Measurements from ENCODE around the gene NTRK2. TPM values are rescaled to one million over a fixed set of nuclear protein-coding genes. Genes with fewer than 3 reads are reported as not detected.

Gene NTRK2
- polyA plus RNA-seq, 1 donor (not counting 4 experiments of a cell fraction or from before 2014, with no cell fraction given), result 0.08 TPM

- H3K36me3 ChIP-seq (ENCODE audit: control insufficient read depth in 2 of 2, extremely low read depth in 1 of 2, insufficient read depth in 2 of 2, low read length in 2 of 2), result no peaks in the 10 kb centered on the region
- TF ChIP-seq EZH2 (IDR thresholded peaks at IDR 0.05; ENCODE audit: low read length) (no peak), CTCF (optimal IDR thresholded peaks at IDR 0.05 in 1 of 3, IDR thresholded peaks at IDR 0.05 in 1 of 3, conservative IDR thresholded peaks at IDR 0.05 in 1 of 3; ENCODE audit: extremely low read depth in 1 of 3, insufficient read depth in 2 of 3, low read length in 3 of 3) (no peak)
- H3K4me1 ChIP-seq (ENCODE audit: control insufficient read depth, extremely low read depth, insufficient read depth, low read length), result no peaks in the 10 kb centered on the region
- no peaks in the 10 kb centered on the region for H3K9me3 ChIP-seq (ENCODE audit: control insufficient read depth, low read depth, low read length)
- H3K4me3 ChIP-seq (ENCODE audit: control insufficient read depth in 2 of 3, extremely low read depth in 1 of 3, insufficient read depth in 2 of 3, low read depth in 1 of 3, low read length in 3 of 3), result no peak overlapping the region
- no peak for DNase-seq (ENCODE audit: low read depth, low spot score)
- no peak overlapping the region for H2AFZ ChIP-seq (ENCODE audit: control insufficient read depth, low read length)
- H3K27ac ChIP-seq (ENCODE audit: control insufficient read depth, insufficient read depth, low read length), result no peak overlapping the region
- no peaks in the 10 kb centered on the region for H3K27me3 ChIP-seq (ENCODE audit: control insufficient read depth, extremely low read depth, insufficient read depth, low read length)
- H3K9me1 ChIP-seq (ENCODE audit: control insufficient read depth, extremely low read depth, insufficient read depth, low read length), result no peaks in the 10 kb centered on the region
- H4K20me1 ChIP-seq (ENCODE audit: control insufficient read depth, extremely low read depth, insufficient read depth, low read length), result no peaks in the 10 kb centered on the region
- dilution Hi-C loops (cut with MboI; ENCODE audit: extremely low pct_ligation_motif_present, low sequenced_read_pairs), result no loop called here
- H3K79me2 ChIP-seq (ENCODE audit: control insufficient read depth, insufficient read depth, low read length), result no peaks in the 10 kb centered on the region
- H3K9ac ChIP-seq (ENCODE audit: control insufficient read depth, extremely low read depth, insufficient read depth, low read length), result no peak overlapping the region
- no peak for FAIRE-seq
- H3K4me2 ChIP-seq (ENCODE audit: control insufficient read depth, extremely low read depth, insufficient read depth, low read depth, low read length), result no peak overlapping the region
These were observed 258.9 kb downstream of the NTRK2 start for GRCh38 chr9:84928419-84928818.

DNA sequence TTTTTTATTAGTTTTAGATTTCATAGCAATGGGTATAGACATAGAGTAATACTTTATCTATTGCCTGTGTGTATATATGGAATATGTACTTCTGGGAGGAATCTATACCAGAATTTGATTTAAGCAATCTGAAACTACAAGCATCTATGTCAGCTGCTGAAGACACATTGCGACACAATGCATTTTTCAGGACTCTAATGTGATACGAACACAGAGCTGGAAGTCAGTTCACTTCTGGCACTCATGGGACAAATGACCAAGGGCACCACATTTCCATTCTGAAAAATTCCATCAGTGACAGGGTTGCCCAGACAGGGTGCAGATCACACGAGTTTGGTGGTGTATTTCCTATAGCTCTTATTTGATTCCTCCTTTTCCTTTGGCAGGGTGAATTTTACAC, 259.5 kb downstream of the NTRK2 start:
- no peaks in the 10 kb centered on the region for H3K4me1 ChIP-seq (ENCODE audit: control insufficient read depth, extremely low read depth, insufficient read depth, low read length)
- no peak overlapping the region for H3K27ac ChIP-seq (ENCODE audit: control insufficient read depth, insufficient read depth, low read length)
- no peak overlapping the region for H3K4me3 ChIP-seq (ENCODE audit: control insufficient read depth in 2 of 3, extremely low read depth in 1 of 3, insufficient read depth in 2 of 3, low read depth in 1 of 3, low read length in 3 of 3)
- H3K79me2 ChIP-seq (ENCODE audit: control insufficient read depth, insufficient read depth, low read length), result no peaks in the 10 kb centered on the region
- H3K9ac ChIP-seq (ENCODE audit: control insufficient read depth, extremely low read depth, insufficient read depth, low read length), result no peak overlapping the region
- H3K9me1 ChIP-seq (ENCODE audit: control insufficient read depth, extremely low read depth, insufficient read depth, low read length), result no peaks in the 10 kb centered on the region
- no peaks in the 10 kb centered on the region for H4K20me1 ChIP-seq (ENCODE audit: control insufficient read depth, extremely low read depth, insufficient read depth, low read length)
- H2AFZ ChIP-seq (ENCODE audit: control insufficient read depth, low read length), result no peak overlapping the region
- no peak for FAIRE-seq
- no peak for DNase-seq (ENCODE audit: low read depth, low spot score)
- H3K36me3 ChIP-seq (ENCODE audit: control insufficient read depth in 2 of 2, extremely low read depth in 1 of 2, insufficient read depth in 2 of 2, low read length in 2 of 2), result no peaks in the 10 kb centered on the region
- no peaks in the 10 kb centered on the region for H3K27me3 ChIP-seq (ENCODE audit: control insufficient read depth, extremely low read depth, insufficient read depth, low read length)
- no peak overlapping the region for H3K4me2 ChIP-seq (ENCODE audit: control insufficient read depth, extremely low read depth, insufficient read depth, low read depth, low read length)
- no peaks in the 10 kb centered on the region for H3K9me3 ChIP-seq (ENCODE audit: control insufficient read depth, low read depth, low read length)
- dilution Hi-C loops (cut with MboI; ENCODE audit: extremely low pct_ligation_motif_present, low sequenced_read_pairs), result no loop called here
- no peak for TF ChIP-seq EZH2 (IDR thresholded peaks at IDR 0.05; ENCODE audit: low read length)
- no peak for TF ChIP-seq CTCF (optimal IDR thresholded peaks at IDR 0.05 in 1 of 3, IDR thresholded peaks at IDR 0.05 in 1 of 3, conservative IDR thresholded peaks at IDR 0.05 in 1 of 3; ENCODE audit: extremely low read depth in 1 of 3, insufficient read depth in 2 of 3, low read length in 3 of 3)
